OCI-LY7 (cell line): ENCODE data around the gene SMURF2. TPM values are rescaled to one million over a fixed set of nuclear protein-coding genes. Genes with fewer than 3 reads are reported as not detected.

Source experiments
- BruUV-seq: library from RNA; stranded (reverse); fragments of 400-500 nt; replicated peaks from 2 replicates; lab custom pipeline; 2021; lab: Mats Ljungman, UMichigan
- CTCF ChIA-PET: fragments of 300-600 bp; sonication (Branson Sonifier 250); formaldehyde crosslinking; loops from one replicate; lab custom pipeline; 2022; ENCODE audit warnings: antibody characterized with exemption; ENCODE audit not compliant: unreplicated experiment; lab: Charles Lee
- POLR2A ChIA-PET: fragments of 300-600 bp; sonication (Branson Sonifier 250); formaldehyde crosslinking; loops from one replicate; lab custom pipeline; 2022; ENCODE audit warnings: antibody characterized with exemption; lab: Charles Lee
- DNase-seq: peaks from one replicate; pipeline ENCODE4 v3.0.0-alpha.2; 2015; ENCODE audit warnings: low spot score
- H2AFZ ChIP-seq: fragments of 200-600 bp; sonication (generic), shearing (Covaris generic); 2 replicates; pipeline ENCODE4 v1.6.1; 2014; ENCODE audit warnings: mild to moderate bottlenecking, antibody characterized with exemption, low read length, moderate library complexity
- H3K27ac ChIP-seq: fragments of 200-600 bp; sonication (generic); 2 replicates; pipeline ENCODE4 v1.5.1; 2014; ENCODE audit warnings: mixed run types, low read depth, mild to moderate bottlenecking, moderate library complexity, low read length, inconsistent platforms; ENCODE audit not compliant: poor library complexity, severe bottlenecking
- H3K36me3 ChIP-seq: fragments of 200-600 bp; sonication (generic); 2 replicates; pipeline ENCODE4 v1.6.1; 2014; ENCODE audit warnings: mild to moderate bottlenecking, antibody characterized with exemption, low read length, moderate library complexity, mixed read lengths; ENCODE audit not compliant: insufficient read depth
- H3K4me1 ChIP-seq: fragments of 200-600 bp; sonication (generic); 2 replicates; pipeline ENCODE4 v1.5.1; 2014; ENCODE audit warnings: mild to moderate bottlenecking, low read length; ENCODE audit not compliant: insufficient read depth, poor library complexity, severe bottlenecking
- H3K4me2 ChIP-seq: fragments of 200-600 bp; sonication (generic); 2 replicates; pipeline ENCODE4 v1.6.1; 2014; ENCODE audit warnings: mild to moderate bottlenecking, low read length
- H3K4me3 ChIP-seq: fragments of 200-600 bp; sonication (generic); 2 replicates; pipeline ENCODE4 v1.5.1; 2014; ENCODE audit warnings: mild to moderate bottlenecking, low read depth, low read length; ENCODE audit not compliant: poor library complexity, severe bottlenecking
- H3K79me2 ChIP-seq: fragments of 200-600 bp; sonication (generic); 2 replicates; pipeline ENCODE4 v1.6.1; 2016; ENCODE audit warnings: low read depth, mild to moderate bottlenecking, low read length, moderate library complexity, mixed read lengths; ENCODE audit not compliant: insufficient read depth
- H3K9me2 ChIP-seq: fragments of 200-600 bp; sonication (generic); 2 replicates; pipeline ENCODE4 v1.6.1; 2016; ENCODE audit warnings: mild to moderate bottlenecking, low read length, mixed read lengths; ENCODE audit not compliant: insufficient read depth
- H3K9me3 ChIP-seq: fragments of 200-600 bp; sonication (generic); 2 replicates; pipeline ENCODE4 v1.6.1; 2014; ENCODE audit warnings: mild to moderate bottlenecking, mixed run types, low read length, mixed read lengths
- H4K20me1 ChIP-seq: fragments of 200-600 bp; sonication (generic); 2 replicates; pipeline ENCODE4 v1.6.1; 2014; ENCODE audit warnings: mild to moderate bottlenecking, antibody characterized with exemption, low read length, moderate library complexity, mixed read lengths; ENCODE audit not compliant: insufficient read depth
- CTCF ChIP-seq: fragments of 200-600 bp; sonication (generic); conservative IDR thresholded peaks from 2 replicates; pipeline ENCODE4 v1.5.1; 2014; ENCODE audit warnings: mild to moderate bottlenecking, antibody characterized with exemption, low read length, moderate library complexity, mixed read lengths
- EZH2phosphoT487 ChIP-seq: fragments of 200-600 bp; sonication (generic); IDR thresholded peaks from 2 replicates; pipeline ENCODE4 v1.6.1; 2018; ENCODE audit warnings: low read depth, borderline replicate concordance, mild to moderate bottlenecking, mixed run types, antibody characterized with exemption, low read length, moderate library complexity, mixed read lengths
- intact Hi-C: fragments of 100-400 bp; cut with micrococcal nuclease; formaldehyde crosslinking; loops from one replicate; pipeline ENCODE4 v1.10.0; 2022; ENCODE audit not compliant: unreplicated experiment
- total RNA-seq, 2 experiments: library from RNA; depleted of rRNA in 1 of 2; stranded (reverse); fragments of >200 nt in 1 of 2; shearing (Covaris generic) in 1 of 2; gene quantifications; 2 replicates each; pipeline ENCODE4 v1.2.3, GENCODE V29; 2014 to 2022

SMURF2 gene
- total RNA-seq, 2 experiments from 2014 or later, result 15.6 to 20.8 TPM

- no peak overlapping the region for H2AFZ ChIP-seq
- no peak overlapping the region for H3K4me3 ChIP-seq
- peaks cover 59% of the 10 kb centered on the region for H4K20me1 ChIP-seq
- BruUV-seq, result TSS peak; percentile 38
- no peaks in the 10 kb centered on the region for H3K9me2 ChIP-seq
- no peak for DNase-seq
- TF ChIP-seq CTCF (no peak), EZH2phosphoT487 (no peak)
- peaks cover 83% of the 10 kb centered on the region for H3K36me3 ChIP-seq
- intact Hi-C loops, result no loop called here
- H3K9me3 ChIP-seq, result no peaks in the 10 kb centered on the region
- ChIA-PET CTCF (interaction anchor here (0.6 kb wide), 1 partner anchor 422 kb away, joined by 3 read pairs; no protein-coding TSS in a partner anchor), POLR2A (interaction anchor here (0.6 kb wide), 1 partner anchor 29 kb away, joined by 4 read pairs; no protein-coding TSS in a partner anchor)
- peaks cover 66% of the 10 kb centered on the region for H3K4me1 ChIP-seq
- peak overlapping the region; percentile 96; the same call in 1 of the 2 replicates for H3K4me2 ChIP-seq
- peaks cover 91% of the 10 kb centered on the region for H3K79me2 ChIP-seq
- no peak overlapping the region for H3K27ac ChIP-seq
These were observed 158.8 kb downstream of the SMURF2 start for GRCh38 chr17:64503341-64503740.

GRCh38 chr17:64502809-64503208 is 159.3 kb downstream of the SMURF2 start:
- peaks cover 87% of the 10 kb centered on the region for H3K79me2 ChIP-seq
- no peaks in the 10 kb centered on the region for H3K9me3 ChIP-seq
- DNase-seq, result no peak
- H3K27ac ChIP-seq, result no peak overlapping the region
- peaks cover 66% of the 10 kb centered on the region for H3K4me1 ChIP-seq
- H3K4me2 ChIP-seq, result no peak overlapping the region
- H3K4me3 ChIP-seq, result no peak overlapping the region
- peaks cover 83% of the 10 kb centered on the region for H3K36me3 ChIP-seq
- intact Hi-C loops, result no loop called here
- H4K20me1 ChIP-seq, result peaks cover 58% of the 10 kb centered on the region
- CTCF ChIA-PET, result interaction anchor here (0.6 kb wide), 1 partner anchor 421 kb away, joined by 3 read pairs; no protein-coding TSS in a partner anchor
- no peaks in the 10 kb centered on the region for H3K9me2 ChIP-seq
- no peak overlapping the region for H2AFZ ChIP-seq
- POLR2A ChIA-PET, result interaction anchor here (0.6 kb wide), 1 partner anchor 30 kb away, joined by 4 read pairs; no protein-coding TSS in a partner anchor
- no peak for TF ChIP-seq CTCF
- no peak for TF ChIP-seq EZH2phosphoT487
- no TSS peak for BruUV-seq

GRCh38 chr17:64502021-64502420 is 160.1 kb downstream of the SMURF2 start:
- no TSS peak for BruUV-seq
- intact Hi-C loops, result no loop called here
- Histone ChIP-seq H3K4me3 (no peak overlapping the region), H2AFZ (no peak overlapping the region), H3K27ac (no peak overlapping the region), H3K9me2 (no peaks in the 10 kb centered on the region), H3K36me3 (peaks cover 84% of the 10 kb centered on the region), H4K20me1 (peaks cover 55% of the 10 kb centered on the region), H3K4me2 (no peak overlapping the region), H3K4me1 (peaks cover 71% of the 10 kb centered on the region), H3K9me3 (no peaks in the 10 kb centered on the region), H3K79me2 (peaks cover 79% of the 10 kb centered on the region)
- TF ChIP-seq CTCF, result no peak
- no peak for TF ChIP-seq EZH2phosphoT487
- no peak for DNase-seq
- CTCF ChIA-PET, result no interaction called here
- POLR2A ChIA-PET, result interaction anchor here (0.7 kb wide), 1 partner anchor 20 kb away, joined by 3 read pairs; no protein-coding TSS in a partner anchor
